HepG2 (cell line): ENCODE measurements around the gene VSNL1. TPM values are rescaled to one million over a fixed set of nuclear protein-coding genes. Genes with fewer than 3 reads are reported as not detected.

Source experiments
- ATAC-seq: fragments of 200-7000 bp; cut with Tn5 transposase; 3 replicates; pipeline ENCODE4 v1.9.1; 2020; ENCODE audit warnings: mild to moderate bottlenecking, moderate library complexity
- BruUV-seq: library from RNA; stranded (reverse); fragments of 400-500 nt; replicated peaks from 2 replicates; lab custom pipeline; 2021; lab: Mats Ljungman, UMichigan
- CTCF ChIA-PET: fragments of 300-600 bp; formaldehyde crosslinking; extraction: SDS; loops from one replicate; lab custom pipeline; 2021; ENCODE audit warnings: low total read pairs, inconsistent platforms, low intra/inter-chr PET ratio; lab: Yijun Ruan, JAX
- POLR2A ChIA-PET: fragments of 350-600 bp; sonication (Branson Sonifier 250); formaldehyde crosslinking; loops from one replicate; lab custom pipeline; 2020; ENCODE audit warnings: antibody characterized with exemption, inconsistent platforms; lab: Yijun Ruan, JAX
- DNase-seq: peaks from one replicate; pipeline ENCODE4 v3.0.0-alpha.2; 2015; ENCODE audit warnings: low spot score
- FAIRE-seq: peaks from 3 replicates; lab custom pipeline; 2011; peaks lifted over from hg19 to GRCh38; lab: Jason Lieb, UNC
- H2AFZ ChIP-seq: one replicate; pipeline ENCODE4 v1.6.1; 2011; ENCODE audit warnings: low read length, inconsistent platforms
- H3K27ac ChIP-seq: fragments of 300-600 bp; 3 replicates; pipeline ENCODE4 v1.8.0; 2011; ENCODE audit warnings: mixed run types, mild to moderate bottlenecking, mixed read lengths, low read length, inconsistent platforms; ENCODE audit not compliant: insufficient read depth; ENCODE audit errors: extremely low read length
- H3K27me3 ChIP-seq, 2 experiments: fragments of 200-600 bp in 1 of 2; 2 replicates in 1 of 2; 3 replicates in 1 of 2; pipeline versions ENCODE4 v1.6.0 to v1.8.0; 2011; ENCODE audit warnings: low read length in 2 of 2, mild to moderate bottlenecking in 2 of 2, moderate library complexity in 2 of 2, inconsistent platforms in 1 of 2; ENCODE audit not compliant: insufficient read depth in 2 of 2, control insufficient read depth in 1 of 2
- H3K36me3 ChIP-seq, 2 experiments: fragments of 200-600 bp in 1 of 2; replicated peaks in 1 of 2; 2 replicates in 1 of 2; 3 replicates in 1 of 2; pipeline versions ENCODE4 v1.5.1 to v1.8.0; 2011; ENCODE audit warnings: low read length in 2 of 2, inconsistent platforms in 1 of 2; ENCODE audit not compliant: insufficient read depth in 2 of 2, control insufficient read depth in 1 of 2
- H3K4me1 ChIP-seq: 2 replicates; pipeline ENCODE4 v1.5.1; 2012; ENCODE audit warnings: low read length, inconsistent platforms; ENCODE audit not compliant: insufficient read depth
- H3K4me2 ChIP-seq: 2 replicates; pipeline ENCODE4 v1.6.0; 2011; ENCODE audit warnings: low read depth, low read length, inconsistent platforms
- H3K4me3 ChIP-seq, 3 experiments: fragments of 200-600 bp in 1 of 3; sonication (generic), shearing (Covaris generic) in 1 of 3; replicated peaks in 1 of 3; 2 replicates each; pipeline ENCODE4 v1.5.1; 2011 to 2016; ENCODE audit warnings: low read length in 3 of 3, inconsistent platforms in 2 of 3, low read depth in 2 of 3, mild to moderate bottlenecking in 2 of 3, control low read depth in 1 of 3, mixed read lengths in 1 of 3; ENCODE audit not compliant: insufficient read depth in 1 of 3
- H3K79me2 ChIP-seq: one replicate; pipeline ENCODE4 v1.6.1; 2011; ENCODE audit warnings: low read length, inconsistent platforms; ENCODE audit not compliant: insufficient read depth
- H3K9ac ChIP-seq: 2 replicates; pipeline ENCODE4 v1.6.0; 2011; ENCODE audit warnings: mild to moderate bottlenecking, low read depth, low read length, inconsistent platforms; ENCODE audit not compliant: insufficient read depth
- H3K9me3 ChIP-seq: 2 replicates; pipeline ENCODE4 v1.5.1; 2012; ENCODE audit warnings: mild to moderate bottlenecking, low read length
- H4K20me1 ChIP-seq: 2 replicates; pipeline ENCODE4 v1.6.0; 2011; ENCODE audit warnings: inconsistent platforms, mild to moderate bottlenecking, low read length, moderate library complexity; ENCODE audit not compliant: insufficient read depth
- CBFB ChIP-seq: sonication (generic); formaldehyde crosslinking; IDR thresholded peaks from 2 replicates; pipeline ENCODE4 v1.4.0; 2020; ENCODE audit warnings: missing genetic modification reagents
- FIP1L1 ChIP-seq: fragments of 200-400 bp; formaldehyde crosslinking; IDR thresholded peaks from 2 replicates; pipeline ENCODE4 v1.6.1; 2018; ENCODE audit warnings: low read depth, mild to moderate bottlenecking, low read length, moderate library complexity, borderline replicate concordance; ENCODE audit not compliant: insufficient read depth
- IRF2 ChIP-seq: IDR thresholded peaks from 2 replicates; pipeline ENCODE4 v1.6.1; 2018; ENCODE audit warnings: missing genetic modification reagents, missing compliant biosample characterization
- PCBP2 ChIP-seq: fragments of 200-400 bp; formaldehyde crosslinking; optimal IDR thresholded peaks from 2 replicates; pipeline ENCODE3; 2018; ENCODE audit warnings: low read length, low read depth; ENCODE audit not compliant: poor library complexity, severe bottlenecking
- SAFB2 ChIP-seq: sonication (generic); formaldehyde crosslinking; IDR thresholded peaks from 2 replicates; pipeline ENCODE4 v1.5.1; 2020; ENCODE audit warnings: missing genetic modification reagents, low read depth, mild to moderate bottlenecking, borderline replicate concordance
- SOX5 ChIP-seq: IDR thresholded peaks from 2 replicates; pipeline ENCODE4 v1.6.1; 2016; ENCODE audit warnings: borderline replicate concordance
- TEAD3 ChIP-seq: optimal IDR thresholded peaks from 2 replicates; pipeline ENCODE3; 2016; ENCODE audit warnings: borderline replicate concordance
- XRCC5 ChIP-seq: fragments of 200-400 bp; formaldehyde crosslinking; optimal IDR thresholded peaks from 2 replicates; pipeline ENCODE3; 2017; ENCODE audit warnings: mild to moderate bottlenecking, low read length
- ZBTB7B ChIP-seq: sonication (generic); formaldehyde crosslinking; IDR thresholded peaks from 2 replicates; pipeline ENCODE4 v1.4.0; 2020; ENCODE audit warnings: missing genetic modification reagents
- ZFP36 ChIP-seq: fragments of 150-350 bp; IDR thresholded peaks from 2 replicates; pipeline ENCODE4 v1.6.1; 2018; ENCODE audit warnings: borderline replicate concordance, low read length, low read depth; ENCODE audit not compliant: partially characterized antibody
- ZMYM4 ChIP-seq: sonication (generic); formaldehyde crosslinking; IDR thresholded peaks from 2 replicates; pipeline ENCODE4 v1.8.1; 2023; ENCODE audit warnings: mild to moderate bottlenecking, missing genetic modification reagents
- ZNF143 ChIP-seq: sonication (generic); formaldehyde crosslinking; IDR thresholded peaks from 2 replicates; pipeline ENCODE4 v1.4.0; 2020; ENCODE audit warnings: missing genetic modification reagents
- ZNF160 ChIP-seq: sonication (generic); formaldehyde crosslinking; IDR thresholded peaks from 2 replicates; pipeline ENCODE4 v1.8.0; 2022; ENCODE audit warnings: mild to moderate bottlenecking, inconsistent platforms, missing genetic modification reagents
- ZNF432 ChIP-seq: sonication (generic); formaldehyde crosslinking; IDR thresholded peaks from 2 replicates; pipeline ENCODE4 v1.5.0; 2020; ENCODE audit warnings: missing genetic modification reagents, mild to moderate bottlenecking, borderline replicate concordance
- ZNF451 ChIP-seq: sonication (generic); formaldehyde crosslinking; IDR thresholded peaks from 2 replicates; pipeline ENCODE4 v1.5.0; 2020; ENCODE audit warnings: mild to moderate bottlenecking, missing genetic modification reagents
- ZNF501 ChIP-seq: sonication (generic); formaldehyde crosslinking; IDR thresholded peaks from 2 replicates; pipeline ENCODE4 v1.5.1; 2020; ENCODE audit warnings: mild to moderate bottlenecking, moderate library complexity, missing genetic modification reagents
- ZNF644 ChIP-seq: IDR thresholded peaks from 2 replicates; pipeline ENCODE4 v1.6.1; 2016; ENCODE audit warnings: low read depth
- ZNF713 ChIP-seq: sonication (generic); formaldehyde crosslinking; IDR thresholded peaks from 2 replicates; pipeline ENCODE4 v1.4.0; 2020; ENCODE audit warnings: mild to moderate bottlenecking, missing genetic modification reagents
- WGBS: methylation state at CpG from one replicate; pipeline ENCODE4 v1.1.6; 2017; ENCODE audit warnings: low lambda C conversion rate; 5-methylcytosine and 5-hydroxymethylcytosine counted together
- in situ Hi-C: cut with HindIII; loops from 2 replicates; pipeline ENCODE4 v1.10.0; 2017; ENCODE audit warnings: low pct_unique_long_range_greater_than_20kb; ENCODE audit not compliant: extremely low pct_ligation_motif_present
- intact Hi-C: fragments of 100-400 bp; cut with micrococcal nuclease; formaldehyde crosslinking; loops from one replicate; pipeline ENCODE4 v1.10.0; 2022; ENCODE audit not compliant: unreplicated experiment
- polyA plus RNA-seq, 8 experiments: library from polyadenylated mRNA; depleted of rRNA in 3 of 8; stranded (reverse) in 7 of 8; unstranded in 1 of 8; fragments of >200 nt; fragmentation: Illumina TruSeq in 4 of 8; extraction: Trizol in 4 of 8; gene quantifications; 2 replicates each; pipeline versions ENCODE4 v1.2.1 to v1.2.3, GENCODE V29; 2011 to 2016; ENCODE audit warnings: low read depth in 4 of 8, missing spikeins in 1 of 8, mixed read lengths in 1 of 8; ENCODE audit not compliant: insufficient read depth in 1 of 8
- total RNA-seq, 5 experiments: library from RNA; depleted of rRNA; stranded (reverse); fragments of >200 nt; fragmentation: Illumina TruSeq; extraction: Trizol; gene quantifications; 2 replicates each; pipeline ENCODE4 v1.2.3, GENCODE V29; 2016; ENCODE audit warnings: low read depth in 1 of 5
- TF ChIP-seq, protein P1 (sequence below): sonication (generic); formaldehyde crosslinking; IDR thresholded peaks from 2 replicates; pipeline ENCODE4 v1.4.0; 2020; ENCODE audit warnings: mild to moderate bottlenecking, missing genetic modification reagents
- TF ChIP-seq, protein P2 (sequence below): sonication (generic); formaldehyde crosslinking; IDR thresholded peaks from 2 replicates; pipeline ENCODE4 v1.5.0; 2020; ENCODE audit warnings: missing genetic modification reagents
- TF ChIP-seq, protein P3 (sequence below): sonication (generic); formaldehyde crosslinking; IDR thresholded peaks from 2 replicates; pipeline ENCODE4 v1.5.0; 2020; ENCODE audit warnings: mild to moderate bottlenecking, low read depth, missing genetic modification reagents, borderline replicate concordance
- TF ChIP-seq, protein P4 (sequence below): sonication (generic); formaldehyde crosslinking; IDR thresholded peaks from 2 replicates; pipeline ENCODE4 v1.4.0; 2020; ENCODE audit warnings: missing genetic modification reagents, borderline replicate concordance

VSNL1 gene
- total and polyA plus RNA-seq, 2 of the 13 experiments (the other 11 are each of a cell fraction or from before 2014, with no cell fraction given), result 63.2 to 95.9 TPM

DNA sequence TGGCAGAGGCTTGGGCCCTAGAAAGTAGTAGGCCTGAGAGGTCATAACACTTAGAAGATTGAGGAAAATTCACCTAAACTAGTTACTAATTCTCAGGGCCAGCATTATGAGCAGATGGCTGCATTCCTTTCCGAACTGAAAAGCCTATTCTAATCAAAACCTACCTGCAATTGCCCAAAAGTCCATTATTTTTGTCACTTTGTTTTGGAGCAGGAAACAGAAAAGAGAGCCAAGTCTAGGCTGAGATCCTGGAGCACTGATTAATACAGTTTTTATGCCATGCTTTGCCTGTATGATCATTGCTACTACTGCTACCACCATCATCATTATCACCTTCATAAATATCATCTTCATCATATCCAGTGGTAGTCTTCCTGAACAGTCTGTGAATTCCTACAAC is 14.7 kb downstream of the VSNL1 start (continued):
- TF ChIP-seq, protein P1, sequence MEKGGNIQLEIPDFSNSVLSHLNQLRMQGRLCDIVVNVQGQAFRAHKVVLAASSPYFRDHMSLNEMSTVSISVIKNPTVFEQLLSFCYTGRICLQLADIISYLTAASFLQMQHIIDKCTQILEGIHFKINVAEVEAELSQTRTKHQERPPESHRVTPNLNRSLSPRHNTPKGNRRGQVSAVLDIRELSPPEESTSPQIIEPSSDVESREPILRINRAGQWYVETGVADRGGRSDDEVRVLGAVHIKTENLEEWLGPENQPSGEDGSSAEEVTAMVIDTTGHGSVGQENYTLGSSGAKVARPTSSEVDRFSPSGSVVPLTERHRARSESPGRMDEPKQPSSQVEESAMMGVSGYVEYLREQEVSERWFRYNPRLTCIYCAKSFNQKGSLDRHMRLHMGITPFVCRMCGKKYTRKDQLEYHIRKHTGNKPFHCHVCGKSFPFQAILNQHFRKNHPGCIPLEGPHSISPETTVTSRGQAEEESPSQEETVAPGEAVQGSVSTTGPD (CRISPR knock-in tag), result no peak
- TF ChIP-seq XRCC5 (no peak), ZNF143 (no peak)
- TF ChIP-seq, protein P2, sequence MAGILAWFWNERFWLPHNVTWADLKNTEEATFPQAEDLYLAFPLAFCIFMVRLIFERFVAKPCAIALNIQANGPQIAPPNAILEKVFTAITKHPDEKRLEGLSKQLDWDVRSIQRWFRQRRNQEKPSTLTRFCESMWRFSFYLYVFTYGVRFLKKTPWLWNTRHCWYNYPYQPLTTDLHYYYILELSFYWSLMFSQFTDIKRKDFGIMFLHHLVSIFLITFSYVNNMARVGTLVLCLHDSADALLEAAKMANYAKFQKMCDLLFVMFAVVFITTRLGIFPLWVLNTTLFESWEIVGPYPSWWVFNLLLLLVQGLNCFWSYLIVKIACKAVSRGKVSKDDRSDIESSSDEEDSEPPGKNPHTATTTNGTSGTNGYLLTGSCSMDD (CRISPR knock-in tag), result no peak
- TF ChIP-seq, protein P3, sequence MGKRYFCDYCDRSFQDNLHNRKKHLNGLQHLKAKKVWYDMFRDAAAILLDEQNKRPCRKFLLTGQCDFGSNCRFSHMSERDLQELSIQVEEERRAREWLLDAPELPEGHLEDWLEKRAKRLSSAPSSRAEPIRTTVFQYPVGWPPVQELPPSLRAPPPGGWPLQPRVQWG, result no peak

DNA sequence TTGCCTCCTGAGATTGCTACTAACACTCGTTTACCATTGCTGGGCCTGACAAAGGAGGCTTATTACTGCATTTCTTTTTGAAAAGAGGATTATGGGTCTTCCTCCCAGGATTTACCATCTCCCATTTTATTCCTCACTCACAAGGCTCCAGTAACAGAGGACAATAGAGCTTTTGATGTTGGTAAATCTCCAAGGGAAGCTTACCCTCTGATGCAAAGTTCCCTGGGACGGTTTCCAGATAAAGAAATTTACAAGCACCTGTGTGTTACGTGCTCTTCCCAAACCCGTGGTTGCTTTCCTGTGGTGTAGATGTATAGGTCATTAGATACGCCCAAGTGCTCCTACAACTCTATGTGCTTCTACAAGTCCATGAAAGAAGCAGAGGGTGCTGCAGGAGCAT is 17.1 kb downstream of the VSNL1 start:
- H3K4me3 ChIP-seq, result no peak overlapping the region; a peak in 1 of 6 replicates
- BruUV-seq, result no TSS peak
- H3K4me2 ChIP-seq, result peak overlapping the region; percentile 54
- CTCF ChIA-PET, result no interaction called here
- no peaks in the 10 kb centered on the region for H4K20me1 ChIP-seq
- FAIRE-seq (no peak), DNase-seq (peak; percentile 61), ATAC-seq (peak; percentile 80)
- POLR2A ChIA-PET, result interaction anchor here (0.9 to 3.9 kb wide), 4 partner anchors 10 to 20 kb away, joined by 3 to 12 read pairs (median 4); partner anchors contain the start of gene VSNL1
- H3K27me3 ChIP-seq, result no peaks in the 10 kb centered on the region
- peaks cover 63% of the 10 kb centered on the region for H3K4me1 ChIP-seq
- H3K9ac ChIP-seq, result peak overlapping the region; percentile 7; the same call in 1 of the 2 replicates
- in situ Hi-C loops, result no loop called here
- peaks cover 0 to under 1% of the 10 kb centered on the region in 2 experiments; a peak in 1 of 5 replicates for H3K36me3 ChIP-seq
- no peaks in the 10 kb centered on the region for H3K9me3 ChIP-seq
- H3K27ac ChIP-seq, result peak overlapping the region; percentile 45
- peaks cover 91% of the 10 kb centered on the region for H3K79me2 ChIP-seq
- WGBS, result 62% methylated on average over 5 of the region's 5 CpGs
- intact Hi-C loops, result loop anchor here (1.0 kb wide), 1 partner anchor 17 kb away; the partner anchor contains the start of gene VSNL1
- no peak overlapping the region for H2AFZ ChIP-seq
- TF ChIP-seq CBFB (CRISPR knock-in tag) (no peak), ZNF644 (CRISPR knock-in tag) (no peak), ZFP36 (no peak), TEAD3 (peak; percentile 12), SAFB2 (CRISPR knock-in tag) (no peak), ZBTB7B (CRISPR knock-in tag) (no peak), ZNF432 (CRISPR knock-in tag) (no peak), SOX5 (CRISPR knock-in tag) (peak; percentile 77; the same call in 1 of the 2 replicates), ZNF160 (CRISPR knock-in tag) (no peak), PCBP2 (no peak), ZNF501 (CRISPR knock-in tag) (no peak), FIP1L1 (no peak), ZMYM4 (CRISPR knock-in tag) (0 out of 2 replicates have a peak, but pooled peaks have one; percentile 27), ZNF713 (CRISPR knock-in tag) (no peak), ZNF451 (CRISPR knock-in tag) (no peak), IRF2 (CRISPR knock-in tag) (no peak)
- TF ChIP-seq, protein P4, sequence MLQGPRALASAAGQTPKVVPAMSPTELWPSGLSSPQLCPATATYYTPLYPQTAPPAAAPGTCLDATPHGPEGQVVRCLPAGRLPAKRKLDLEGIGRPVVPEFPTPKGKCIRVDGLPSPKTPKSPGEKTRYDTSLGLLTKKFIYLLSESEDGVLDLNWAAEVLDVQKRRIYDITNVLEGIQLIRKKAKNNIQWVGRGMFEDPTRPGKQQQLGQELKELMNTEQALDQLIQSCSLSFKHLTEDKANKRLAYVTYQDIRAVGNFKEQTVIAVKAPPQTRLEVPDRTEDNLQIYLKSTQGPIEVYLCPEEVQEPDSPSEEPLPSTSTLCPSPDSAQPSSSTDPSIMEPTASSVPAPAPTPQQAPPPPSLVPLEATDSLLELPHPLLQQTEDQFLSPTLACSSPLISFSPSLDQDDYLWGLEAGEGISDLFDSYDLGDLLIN (CRISPR knock-in tag), result no peak
